Parathyroid adenoma (tissue), 2 donors: ENCODE measurements around the gene EVA1B.

Experiments
- H2AFZ ChIP-seq: fragments of 300-600 bp; sonication (generic); one replicate; pipeline ENCODE4 v1.7.0; 2017; ENCODE audit warnings: antibody characterized with exemption, mild to moderate bottlenecking
- H3K27ac ChIP-seq: fragments of 300-600 bp; sonication (generic); one replicate; pipeline ENCODE4 v1.7.0; 2017
- H3K27me3 ChIP-seq: fragments of 300-600 bp; sonication (generic); one replicate; pipeline ENCODE4 v1.7.0; 2017; ENCODE audit warnings: low read length; ENCODE audit not compliant: control insufficient read depth, insufficient read depth
- H3K36me3 ChIP-seq: fragments of 300-600 bp; sonication (generic); one replicate; pipeline ENCODE4 v1.7.0; 2017; ENCODE audit warnings: low read length; ENCODE audit not compliant: control insufficient read depth, insufficient read depth
- H3K4me1 ChIP-seq: fragments of 300-600 bp; sonication (generic); one replicate; pipeline ENCODE4 v1.7.0; 2017; ENCODE audit warnings: control low read depth
- H3K4me2 ChIP-seq: fragments of 300-600 bp; sonication (generic); one replicate; pipeline ENCODE4 v1.7.0; 2017; ENCODE audit warnings: low read length
- H3K4me3 ChIP-seq: fragments of 300-600 bp; sonication (generic); one replicate; pipeline ENCODE4 v1.7.0; 2017; ENCODE audit warnings: low read depth, low read length
- H3K79me2 ChIP-seq: fragments of 300-600 bp; sonication (generic); one replicate; pipeline ENCODE4 v1.7.0; 2017; ENCODE audit warnings: control low read depth
- H3K9ac ChIP-seq: fragments of 300-600 bp; sonication (generic); one replicate; pipeline ENCODE4 v1.7.0; 2017; ENCODE audit warnings: mild to moderate bottlenecking
- H3K9me3 ChIP-seq: fragments of 300-600 bp; sonication (generic); one replicate; pipeline ENCODE4 v1.7.0; 2017; ENCODE audit warnings: low read length; ENCODE audit not compliant: control insufficient read depth
- TF ChIP-seq, protein P1 (sequence below): fragments of 300-600 bp; sonication (generic); IDR thresholded peaks from one replicate; pipeline ENCODE4 v1.7.0; 2017; ENCODE audit warnings: antibody characterized with exemption, mild to moderate bottlenecking
- donor health status: primary hyperparathyroidism.

Gene EVA1B

DNA sequence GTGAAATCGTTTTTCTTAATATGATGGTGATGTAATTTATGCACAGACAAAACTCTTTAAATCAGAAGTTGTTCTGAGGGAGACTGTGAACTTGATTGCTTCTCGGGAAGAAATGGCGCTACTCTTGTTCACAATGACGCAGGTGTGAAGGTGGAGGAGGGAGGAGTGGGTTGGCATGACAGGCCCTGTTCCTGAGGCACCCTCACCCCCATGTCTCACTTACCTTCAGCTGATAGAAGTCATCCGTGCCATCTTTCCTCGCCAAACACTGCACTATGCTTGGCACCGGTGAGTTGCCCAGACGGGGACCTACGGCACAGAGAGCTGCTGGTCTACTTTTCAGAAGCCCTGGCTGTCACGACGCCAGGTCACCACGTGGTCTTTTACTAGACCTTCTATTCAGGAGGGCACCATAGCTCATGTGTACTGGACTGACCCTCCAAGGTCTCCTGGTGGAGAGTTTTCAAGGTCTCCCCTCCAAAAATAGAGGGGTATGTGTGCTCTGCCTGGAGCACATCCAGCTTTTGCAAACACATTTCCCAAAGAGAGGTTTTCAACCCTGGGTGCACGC lies 35.2 kb upstream of the EVA1B start:
- Histone ChIP-seq H3K27ac (no peak overlapping the region), H3K79me2 (peaks cover 7% of the 10 kb centered on the region), H3K27me3 (no peaks in the 10 kb centered on the region), H3K4me1 (peaks cover 3% of the 10 kb centered on the region), H2AFZ (no peak overlapping the region), H3K36me3 (no peaks in the 10 kb centered on the region), H3K9ac (no peak overlapping the region), H3K4me2 (no peak overlapping the region), H3K9me3 (no peaks in the 10 kb centered on the region), H3K4me3 (no peak overlapping the region)
- TF ChIP-seq, protein P1, sequence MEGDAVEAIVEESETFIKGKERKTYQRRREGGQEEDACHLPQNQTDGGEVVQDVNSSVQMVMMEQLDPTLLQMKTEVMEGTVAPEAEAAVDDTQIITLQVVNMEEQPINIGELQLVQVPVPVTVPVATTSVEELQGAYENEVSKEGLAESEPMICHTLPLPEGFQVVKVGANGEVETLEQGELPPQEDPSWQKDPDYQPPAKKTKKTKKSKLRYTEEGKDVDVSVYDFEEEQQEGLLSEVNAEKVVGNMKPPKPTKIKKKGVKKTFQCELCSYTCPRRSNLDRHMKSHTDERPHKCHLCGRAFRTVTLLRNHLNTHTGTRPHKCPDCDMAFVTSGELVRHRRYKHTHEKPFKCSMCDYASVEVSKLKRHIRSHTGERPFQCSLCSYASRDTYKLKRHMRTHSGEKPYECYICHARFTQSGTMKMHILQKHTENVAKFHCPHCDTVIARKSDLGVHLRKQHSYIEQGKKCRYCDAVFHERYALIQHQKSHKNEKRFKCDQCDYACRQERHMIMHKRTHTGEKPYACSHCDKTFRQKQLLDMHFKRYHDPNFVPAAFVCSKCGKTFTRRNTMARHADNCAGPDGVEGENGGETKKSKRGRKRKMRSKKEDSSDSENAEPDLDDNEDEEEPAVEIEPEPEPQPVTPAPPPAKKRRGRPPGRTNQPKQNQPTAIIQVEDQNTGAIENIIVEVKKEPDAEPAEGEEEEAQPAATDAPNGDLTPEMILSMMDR = no peak

DNA sequence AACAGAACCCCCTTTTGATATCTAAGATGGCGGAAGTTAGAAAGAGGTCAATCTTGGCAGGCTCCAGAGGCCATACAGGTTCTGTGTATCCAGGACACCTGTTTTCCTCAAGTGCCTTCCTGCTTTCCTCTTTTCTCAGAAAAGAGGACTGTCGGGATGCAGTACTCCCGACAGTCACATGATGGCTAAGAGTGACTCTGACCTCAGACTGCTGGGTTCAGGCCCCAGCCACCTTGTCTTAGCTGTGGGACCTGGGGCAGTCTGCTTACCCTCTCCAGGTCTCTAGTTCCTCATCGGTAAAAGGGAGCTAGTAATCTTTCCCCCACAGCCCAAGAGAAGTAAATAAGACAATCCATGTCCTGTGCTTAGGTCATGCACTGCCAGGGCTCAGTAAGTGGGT lies 32.4 kb upstream of the EVA1B start:
- no peaks in the 10 kb centered on the region for H3K36me3 ChIP-seq
- no peak overlapping the region for H2AFZ ChIP-seq
- H3K27ac ChIP-seq = no peak overlapping the region
- H3K9me3 ChIP-seq = no peaks in the 10 kb centered on the region
- H3K27me3 ChIP-seq = no peaks in the 10 kb centered on the region
- H3K4me3 ChIP-seq = no peak overlapping the region
- peaks cover 3% of the 10 kb centered on the region for H3K4me1 ChIP-seq
- H3K4me2 ChIP-seq = no peak overlapping the region
- TF ChIP-seq, protein P1 = no peak
- H3K79me2 ChIP-seq = no peaks in the 10 kb centered on the region
- no peak overlapping the region for H3K9ac ChIP-seq

DNA sequence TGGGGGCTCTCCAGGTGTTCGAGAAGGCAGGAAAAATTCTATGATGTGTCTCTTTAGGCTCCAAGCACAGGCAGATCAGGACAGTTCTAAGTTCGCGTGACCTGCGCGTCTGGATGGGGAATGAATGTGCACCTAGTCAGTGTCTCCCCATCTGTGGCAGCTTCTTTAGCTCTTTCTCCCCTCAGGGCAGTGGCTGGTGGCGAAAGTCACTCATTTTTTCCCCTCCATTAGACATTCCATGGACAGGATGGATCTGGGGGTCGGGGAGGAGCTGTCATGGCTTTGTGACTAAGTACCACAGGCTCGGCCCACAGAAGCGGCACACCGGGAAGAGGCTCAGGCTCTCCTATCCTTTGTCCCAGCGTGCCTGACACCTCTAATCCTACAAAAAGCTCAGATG lies 31.0 kb upstream of the EVA1B start:
- no peaks in the 10 kb centered on the region for H3K36me3 ChIP-seq
- H3K9ac ChIP-seq = no peak overlapping the region
- H3K27ac ChIP-seq = no peak overlapping the region
- no peak overlapping the region for H3K4me2 ChIP-seq
- TF ChIP-seq, protein P1 = no peak
- H3K79me2 ChIP-seq = no peaks in the 10 kb centered on the region
- H3K4me3 ChIP-seq = no peak overlapping the region
- no peaks in the 10 kb centered on the region for H3K9me3 ChIP-seq
- no peak overlapping the region for H2AFZ ChIP-seq
- H3K4me1 ChIP-seq = peaks cover under 1% of the 10 kb centered on the region
- H3K27me3 ChIP-seq = no peaks in the 10 kb centered on the region

DNA sequence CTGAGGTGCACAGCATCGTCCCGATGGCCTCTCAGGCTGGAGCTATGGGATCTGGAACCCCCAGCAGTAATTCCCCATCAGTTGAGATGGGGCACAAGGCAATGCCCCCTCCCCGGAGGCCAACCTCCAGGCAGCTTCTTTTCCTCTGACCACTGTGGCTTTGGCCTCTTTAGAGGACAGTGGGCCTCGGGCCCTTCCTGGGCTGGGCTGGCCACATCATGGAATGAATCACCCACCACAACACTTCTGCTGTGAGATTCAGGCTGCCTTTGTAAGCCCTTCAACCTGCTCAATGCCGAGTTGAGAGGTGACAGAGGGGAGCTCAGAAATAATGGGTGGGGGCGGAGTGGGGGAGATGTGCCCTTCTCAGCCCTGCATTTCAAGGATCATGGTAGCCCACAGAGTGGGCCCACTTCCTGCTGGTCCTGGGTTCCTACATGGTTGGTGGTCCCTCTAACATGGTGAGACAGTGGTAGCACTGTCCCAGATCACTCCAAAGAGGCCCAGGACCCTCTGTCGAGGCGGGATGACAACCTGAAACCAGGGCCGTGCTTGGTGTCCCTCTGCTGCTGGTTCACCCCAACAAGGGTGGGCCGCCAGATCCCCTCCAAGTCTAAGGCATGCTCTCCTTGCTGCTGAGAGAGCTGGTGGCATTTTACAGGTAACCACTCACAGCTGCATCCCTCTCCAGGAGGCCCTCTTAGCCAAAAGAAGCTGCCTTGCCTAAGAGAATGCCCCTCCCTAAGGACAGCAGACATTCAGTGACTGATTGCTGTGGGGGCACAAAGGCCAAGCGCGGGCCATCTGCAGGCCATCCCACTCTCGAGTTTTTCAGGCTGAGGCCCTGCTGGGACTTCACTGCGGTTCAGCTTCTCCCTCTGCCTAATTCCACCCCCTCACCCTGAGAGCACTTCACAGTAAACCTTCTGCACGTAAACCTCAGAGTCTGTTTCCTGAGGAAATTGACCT lies 29.7 kb upstream of the EVA1B start:
- no peaks in the 10 kb centered on the region for H3K27me3 ChIP-seq
- no peaks in the 10 kb centered on the region for H3K36me3 ChIP-seq
- no peak overlapping the region for H3K4me3 ChIP-seq
- H3K4me1 ChIP-seq = no peaks in the 10 kb centered on the region
- no peaks in the 10 kb centered on the region for H3K9me3 ChIP-seq
- H3K9ac ChIP-seq = no peak overlapping the region
- TF ChIP-seq, protein P1 = no peak
- no peak overlapping the region for H3K4me2 ChIP-seq
- no peak overlapping the region for H3K27ac ChIP-seq
- no peak overlapping the region for H2AFZ ChIP-seq
- no peaks in the 10 kb centered on the region for H3K79me2 ChIP-seq
